ENCODE results near the gene SLU7.

The SLU7 gene

GRCh38 chr5:160399402-160400353 lies 19.2 kb downstream of the SLU7 start, which contains the start of gene FAM200C:
Gene FAM200C, minus strand, starts transcription at chr5:160400054. Its CDS starts 4,564 bp downstream, at chr5:160395490.
- peak within 1 kb of the TSS; percentile 42; the same call in 1 of the 2 replicates for H3K27ac ChIP-seq
- no peak within 1 kb of the TSS for H3K4me3 ChIP-seq (IDR thresholded peaks at IDR 0.05; ENCODE audit: insufficient read depth, low read depth, low read length)
- H2AFZ ChIP-seq (ENCODE audit: low read depth): peak within 1 kb of the TSS; percentile 81
- H3K27me3 ChIP-seq (ENCODE audit: insufficient read depth, low read depth): no peaks in the 10 kb centered on the region
- no peak for TF ChIP-seq CTCF (conservative IDR thresholded peaks at IDR 0.05; ENCODE audit: low read depth, low read length)
- H4K20me1 ChIP-seq (ENCODE audit: insufficient read depth): no peaks in the 10 kb centered on the region
- H3K4me2 ChIP-seq: peak within 1 kb of the TSS; percentile 91
- H3K9ac ChIP-seq: peak within 1 kb of the TSS; percentile 75
- H3K79me2 ChIP-seq (ENCODE audit: insufficient read depth, low read depth): no peaks in the 10 kb centered on the region
- H3K4me1 ChIP-seq (ENCODE audit: low read depth, poor library complexity, severe bottlenecking): peaks cover 6% of the 10 kb centered on the region
- H3K36me3 ChIP-seq (ENCODE audit: insufficient read depth): no peaks in the 10 kb centered on the region

GRCh38 chr5:160398806-160399205 lies 20.1 kb downstream of the SLU7 start:
- Histone ChIP-seq H2AFZ (ENCODE audit: low read depth) (no peak overlapping the region), H4K20me1 (ENCODE audit: insufficient read depth) (no peaks in the 10 kb centered on the region), H3K79me2 (ENCODE audit: insufficient read depth, low read depth) (no peaks in the 10 kb centered on the region), H3K4me3 (IDR thresholded peaks at IDR 0.05; ENCODE audit: insufficient read depth, low read depth, low read length) (no peak overlapping the region), H3K9ac (no peak overlapping the region), H3K36me3 (ENCODE audit: insufficient read depth) (no peaks in the 10 kb centered on the region), H3K27me3 (ENCODE audit: insufficient read depth, low read depth) (no peaks in the 10 kb centered on the region), H3K4me2 (peak overlapping the region; percentile 91), H3K27ac (no peak overlapping the region), H3K4me1 (ENCODE audit: low read depth, poor library complexity, severe bottlenecking) (peaks cover 6% of the 10 kb centered on the region)
- TF ChIP-seq CTCF (conservative IDR thresholded peaks at IDR 0.05; ENCODE audit: low read depth, low read length): no peak

- no peaks in the 10 kb centered on the region for H3K36me3 ChIP-seq (ENCODE audit: insufficient read depth)
- no peak overlapping the region for H3K4me3 ChIP-seq (IDR thresholded peaks at IDR 0.05; ENCODE audit: insufficient read depth, low read depth, low read length)
- H3K4me2 ChIP-seq: no peak overlapping the region
- no peak overlapping the region for H2AFZ ChIP-seq (ENCODE audit: low read depth)
- H3K79me2 ChIP-seq (ENCODE audit: insufficient read depth, low read depth): no peaks in the 10 kb centered on the region
- no peaks in the 10 kb centered on the region for H4K20me1 ChIP-seq (ENCODE audit: insufficient read depth)
- no peaks in the 10 kb centered on the region for H3K27me3 ChIP-seq (ENCODE audit: insufficient read depth, low read depth)
- no peak overlapping the region for H3K27ac ChIP-seq
- no peak for TF ChIP-seq CTCF (conservative IDR thresholded peaks at IDR 0.05; ENCODE audit: low read depth, low read length)
- no peak overlapping the region for H3K9ac ChIP-seq
- peaks cover 6% of the 10 kb centered on the region for H3K4me1 ChIP-seq (ENCODE audit: low read depth, poor library complexity, severe bottlenecking)
These were observed 21.4 kb downstream of the SLU7 start for GRCh38 chr5:160397492-160397891.

- no peaks in the 10 kb centered on the region for H4K20me1 ChIP-seq (ENCODE audit: insufficient read depth)
- no peak overlapping the region for H3K27ac ChIP-seq
- no peak overlapping the region for H3K4me2 ChIP-seq
- H2AFZ ChIP-seq (ENCODE audit: low read depth): no peak overlapping the region
- no peaks in the 10 kb centered on the region for H3K36me3 ChIP-seq (ENCODE audit: insufficient read depth)
- H3K4me1 ChIP-seq (ENCODE audit: low read depth, poor library complexity, severe bottlenecking): peaks cover 13% of the 10 kb centered on the region
- no peak for TF ChIP-seq CTCF (conservative IDR thresholded peaks at IDR 0.05; ENCODE audit: low read depth, low read length)
- no peaks in the 10 kb centered on the region for H3K79me2 ChIP-seq (ENCODE audit: insufficient read depth, low read depth)
- no peak overlapping the region for H3K4me3 ChIP-seq (IDR thresholded peaks at IDR 0.05; ENCODE audit: insufficient read depth, low read depth, low read length)
- no peaks in the 10 kb centered on the region for H3K27me3 ChIP-seq (ENCODE audit: insufficient read depth, low read depth)
- H3K9ac ChIP-seq: no peak overlapping the region
These were observed 23.8 kb downstream of the SLU7 start for GRCh38 chr5:160395111-160395510.

Data from KMS-11 (cell line).